Trophoblast cell (in vitro differentiated cells and primary cell): ENCODE data around the gene CNMD.
A peak's percentile ranks its signal among the peaks of the same experiment; 100 is the strongest.
"Not testable (repeated sequence)": the region's sequence is repeated elsewhere in the genome, so short reads cannot be mapped to it uniquely, and the experiment has no call there.

Experiments used
- DNase-seq, 2 donors: peaks; one replicate each; pipeline ENCODE4 v3.0.0-alpha.2; 2016
- H2AFZ ChIP-seq: 2 replicates; pipeline ENCODE4 v1.6.1; 2013; ENCODE audit warnings: low read length, moderate library complexity, mild to moderate bottlenecking; ENCODE audit not compliant: insufficient read depth, poor library complexity
- H2AK5ac ChIP-seq: 2 replicates; pipeline ENCODE4 v1.6.1; 2013; ENCODE audit warnings: mild to moderate bottlenecking, low read length
- H2BK120ac ChIP-seq: 2 replicates; pipeline ENCODE4 v1.6.1; 2013; ENCODE audit warnings: low read length, mild to moderate bottlenecking, moderate library complexity; ENCODE audit not compliant: insufficient read depth, poor library complexity
- H2BK12ac ChIP-seq: 2 replicates; pipeline ENCODE4 v1.6.1; 2013; ENCODE audit warnings: mild to moderate bottlenecking, low read length, moderate library complexity
- H2BK5ac ChIP-seq: 2 replicates; pipeline ENCODE4 v1.6.1; 2013; ENCODE audit warnings: low read length, low read depth, moderate library complexity, mild to moderate bottlenecking; ENCODE audit not compliant: poor library complexity
- H3K14ac ChIP-seq: 2 replicates; pipeline ENCODE4 v1.6.1; 2013; ENCODE audit warnings: mild to moderate bottlenecking, low read length
- H3K18ac ChIP-seq: 2 replicates; pipeline ENCODE4 v1.6.1; 2013; ENCODE audit warnings: mild to moderate bottlenecking, low read length
- H3K23ac ChIP-seq: 2 replicates; pipeline ENCODE4 v1.6.1; 2013; ENCODE audit warnings: low read length
- H3K27ac ChIP-seq: 2 replicates; pipeline ENCODE4 v1.5.1; 2013; ENCODE audit warnings: low read depth, mild to moderate bottlenecking, inconsistent platforms, low read length, moderate library complexity
- H3K27me3 ChIP-seq: 2 replicates; pipeline ENCODE4 v1.6.1; 2013; ENCODE audit warnings: inconsistent platforms, mild to moderate bottlenecking, low read length, moderate library complexity; ENCODE audit not compliant: insufficient read depth
- H3K36me3 ChIP-seq, 2 experiments: 1 replicate in 1 of 2; 2 replicates in 1 of 2; pipeline ENCODE4 v1.6.1; 2013; ENCODE audit warnings: low read length in 2 of 2, mild to moderate bottlenecking in 2 of 2, moderate library complexity in 1 of 2; ENCODE audit not compliant: insufficient read depth in 2 of 2, control insufficient read depth in 1 of 2
- H3K4ac ChIP-seq: 2 replicates; pipeline ENCODE4 v1.6.1; 2013; ENCODE audit warnings: low read depth, mild to moderate bottlenecking, low read length, moderate library complexity
- H3K4me1 ChIP-seq, 2 experiments: 1 replicate in 1 of 2; 2 replicates in 1 of 2; pipeline ENCODE4 v1.6.1; 2013; ENCODE audit warnings: low read length in 2 of 2, mild to moderate bottlenecking in 2 of 2, moderate library complexity in 1 of 2; ENCODE audit not compliant: insufficient read depth in 2 of 2, control insufficient read depth in 1 of 2
- H3K4me2 ChIP-seq: 2 replicates; pipeline ENCODE4 v1.6.1; 2013; ENCODE audit warnings: inconsistent platforms, mild to moderate bottlenecking, low read length, moderate library complexity
- H3K4me3 ChIP-seq: 2 replicates; pipeline ENCODE4 v1.5.1; 2013; ENCODE audit warnings: mild to moderate bottlenecking, low read depth, low read length, inconsistent platforms
- H3K79me1 ChIP-seq: one replicate; pipeline ENCODE4 v1.6.1; 2013; ENCODE audit warnings: low read length
- H3K79me2 ChIP-seq: 2 replicates; pipeline ENCODE4 v1.6.1; 2013; ENCODE audit warnings: low read length, mild to moderate bottlenecking; ENCODE audit not compliant: control insufficient read depth, insufficient read depth, poor library complexity
- H3K9ac ChIP-seq: 2 replicates; pipeline ENCODE4 v1.6.1; 2013; ENCODE audit warnings: mild to moderate bottlenecking, low read length
- H3K9me3 ChIP-seq: 2 replicates; pipeline ENCODE4 v1.6.1; 2013; ENCODE audit warnings: low read depth, mild to moderate bottlenecking, control low read depth, inconsistent platforms, low read length; ENCODE audit not compliant: insufficient read depth
- H4K12ac ChIP-seq: 2 replicates; pipeline ENCODE4 v1.6.1; 2013; ENCODE audit warnings: low read depth, mild to moderate bottlenecking, low read length, moderate library complexity
- H4K8ac ChIP-seq: 2 replicates; pipeline ENCODE4 v1.6.1; 2013; ENCODE audit warnings: low read depth, mild to moderate bottlenecking, low read length, moderate library complexity
- H4K91ac ChIP-seq: one replicate; pipeline ENCODE4 v1.6.1; 2013; ENCODE audit warnings: low read depth, mild to moderate bottlenecking, low read length, moderate library complexity
- WGBS: extraction: QIAGEN DNeasy Blood & Tissue Kit; methylation state at CpG from one replicate; pipeline ENCODE4 v1.1.7; 2013; ENCODE audit warnings: missing lambda C conversion rate; ENCODE audit not compliant: insufficient read length, insufficient coverage; ENCODE audit errors: extremely low coverage; 5-methylcytosine and 5-hydroxymethylcytosine counted together

CNMD gene

GRCh38 chr13:52721356-52721755 lies 18.3 kb downstream of the CNMD start:
- not testable (repeated sequence) for H3K4me1 ChIP-seq, H3K23ac ChIP-seq, H4K12ac ChIP-seq, H3K79me2 ChIP-seq, H3K27ac ChIP-seq, H3K9me3 ChIP-seq, H3K36me3 ChIP-seq, H3K18ac ChIP-seq, H3K27me3 ChIP-seq, DNase-seq, H3K4me2 ChIP-seq, H4K8ac ChIP-seq, H3K79me1 ChIP-seq, H3K9ac ChIP-seq, H3K4ac ChIP-seq, H3K4me3 ChIP-seq, H2AFZ ChIP-seq
- H4K91ac ChIP-seq: peak overlapping the region; percentile 37
- H2BK12ac ChIP-seq: peak overlapping the region; percentile 80
- peak overlapping the region; percentile 29 for H3K14ac ChIP-seq
- H2BK5ac ChIP-seq: peak overlapping the region; percentile 56
- H2BK120ac ChIP-seq: peak overlapping the region; percentile 72
- no CpG with 5 or more reads among the region's 2 CpGs for WGBS
- peak overlapping the region; percentile 74 for H2AK5ac ChIP-seq

- not testable (repeated sequence) for H3K36me3 ChIP-seq, H4K8ac ChIP-seq, H3K79me2 ChIP-seq, H3K4me2 ChIP-seq, H3K27me3 ChIP-seq, H3K23ac ChIP-seq, H3K4me1 ChIP-seq, H3K4me3 ChIP-seq, H3K18ac ChIP-seq, H3K9me3 ChIP-seq, H2BK5ac ChIP-seq, H4K12ac ChIP-seq, DNase-seq, H3K27ac ChIP-seq, H2BK12ac ChIP-seq, H2BK120ac ChIP-seq, H2AFZ ChIP-seq, H3K4ac ChIP-seq, H3K14ac ChIP-seq, H2AK5ac ChIP-seq, H3K79me1 ChIP-seq, H3K9ac ChIP-seq
- no CpG with 5 or more reads among the region's 7 CpGs for WGBS
- H4K91ac ChIP-seq: peak overlapping the region; percentile 37
Observed at GRCh38 chr13:52720904-52721303, 18.7 kb downstream of the CNMD start.

GRCh38 chr13:52713894-52714293 lies 25.7 kb downstream of the CNMD start:
- H3K79me2 ChIP-seq: no peaks in the 10 kb centered on the region
- no peak overlapping the region for H3K23ac ChIP-seq
- no peaks in the 10 kb centered on the region for H3K4me1 ChIP-seq
- no peak overlapping the region for H3K4ac ChIP-seq
- H2AK5ac ChIP-seq: no peak overlapping the region
- H3K14ac ChIP-seq: no peak overlapping the region
- H3K9me3 ChIP-seq: peaks cover 2% of the 10 kb centered on the region
- H4K12ac ChIP-seq: no peak overlapping the region
- H2BK5ac ChIP-seq: no peak overlapping the region
- no peak overlapping the region for H3K4me3 ChIP-seq
- H3K27ac ChIP-seq: no peak overlapping the region
- no peaks in the 10 kb centered on the region for H3K27me3 ChIP-seq
- H3K4me2 ChIP-seq: no peak overlapping the region
- no peaks in the 10 kb centered on the region for H3K36me3 ChIP-seq
- no peak overlapping the region for H3K18ac ChIP-seq
- no peaks in the 10 kb centered on the region for H3K79me1 ChIP-seq
- H2BK12ac ChIP-seq: no peak overlapping the region
- no peak overlapping the region for H4K91ac ChIP-seq
- WGBS: no CpG with 5 or more reads among the region's 3 CpGs
- peak in 1 of 2 donors; percentile 37 for DNase-seq
- H2BK120ac ChIP-seq: no peak overlapping the region
- no peak overlapping the region for H2AFZ ChIP-seq
- no peak overlapping the region for H4K8ac ChIP-seq
- H3K9ac ChIP-seq: no peak overlapping the region

GRCh38 chr13:52712385-52712784 lies 27.2 kb downstream of the CNMD start:
- H3K27me3 ChIP-seq: no peaks in the 10 kb centered on the region
- H3K18ac ChIP-seq: no peak overlapping the region
- no peak overlapping the region for H3K27ac ChIP-seq
- H2BK5ac ChIP-seq: no peak overlapping the region
- H3K4me3 ChIP-seq: no peak overlapping the region
- no peak overlapping the region for H2AFZ ChIP-seq
- no peak overlapping the region for H2AK5ac ChIP-seq
- H3K14ac ChIP-seq: no peak overlapping the region
- H4K8ac ChIP-seq: no peak overlapping the region
- H3K4me1 ChIP-seq: no peaks in the 10 kb centered on the region
- H3K79me1 ChIP-seq: no peaks in the 10 kb centered on the region
- H2BK120ac ChIP-seq: no peak overlapping the region
- H3K9ac ChIP-seq: no peak overlapping the region
- H3K36me3 ChIP-seq: no peaks in the 10 kb centered on the region
- H2BK12ac ChIP-seq: no peak overlapping the region
- H3K4me2 ChIP-seq: no peak overlapping the region
- no peak overlapping the region for H3K4ac ChIP-seq
- no peak for DNase-seq
- H3K79me2 ChIP-seq: no peaks in the 10 kb centered on the region
- no CpG with 5 or more reads among the region's 3 CpGs for WGBS
- no peak overlapping the region for H3K23ac ChIP-seq
- no peak overlapping the region for H4K91ac ChIP-seq
- H4K12ac ChIP-seq: no peak overlapping the region
- peaks cover 2% of the 10 kb centered on the region for H3K9me3 ChIP-seq
